NB4 (cell line): ENCODE results near the gene ADAM33.

Experiments
- DNase-seq: peaks from one replicate; pipeline ENCODE4 v3.0.0; 2010; ENCODE audit warnings: low read depth
- H3K4me3 ChIP-seq: one replicate; pipeline ENCODE4 v1.5.1; 2011; ENCODE audit warnings: mild to moderate bottlenecking, low read depth, low read length, moderate library complexity
- MYC ChIP-seq: IDR thresholded peaks from 2 replicates; pipeline ENCODE4 v1.6.1; 2011; ENCODE audit warnings: low read depth, low read length
- POLR2A ChIP-seq: IDR thresholded peaks from 2 replicates; pipeline ENCODE4 v1.6.1; 2011; ENCODE audit warnings: mild to moderate bottlenecking; ENCODE audit not compliant: insufficient read length; ENCODE audit errors: extremely low read depth
- TF ChIP-seq, protein P1 (sequence below): IDR thresholded peaks from one replicate; pipeline ENCODE4 v1.5.1; 2012; ENCODE audit warnings: low read depth, low read length
- TF ChIP-seq, protein P2 (sequence below): IDR thresholded peaks from 2 replicates; pipeline ENCODE4 v1.6.1; 2011; ENCODE audit warnings: low read depth, low read length

ADAM33 gene

DNA sequence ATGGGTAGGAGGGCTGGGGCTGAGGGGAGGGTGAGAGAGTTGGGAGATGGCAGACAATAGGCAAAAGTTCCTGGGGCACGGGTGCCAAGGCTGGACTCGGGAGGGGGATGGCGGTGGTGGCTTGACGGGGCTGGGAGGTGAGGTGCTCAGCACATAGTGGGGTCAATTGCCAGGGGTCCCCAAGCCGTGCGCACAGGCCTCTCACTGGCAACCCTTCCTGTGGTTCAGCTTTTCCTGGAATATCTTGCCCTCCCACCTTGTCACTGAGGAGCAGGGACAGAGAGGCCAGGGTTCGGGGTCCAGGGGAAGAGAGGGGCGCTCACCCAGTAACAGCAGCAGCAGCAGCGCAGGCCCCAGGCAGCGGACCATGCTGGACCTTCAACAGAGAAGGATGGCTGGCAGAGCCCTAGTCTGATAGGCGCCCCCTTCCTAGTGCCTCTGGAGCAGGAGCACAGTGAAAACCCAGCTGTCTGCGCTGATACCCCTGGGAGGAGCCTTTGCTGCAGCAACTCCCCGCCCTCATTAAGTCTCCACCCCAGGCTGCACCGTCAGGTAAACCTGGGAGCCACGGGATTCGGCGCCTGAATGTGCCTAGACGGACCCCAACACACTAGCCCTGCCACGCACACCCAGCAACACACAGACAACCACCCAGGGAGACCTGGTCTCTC, 18.6 kb downstream of the ADAM33 start, which contains the start of gene GFRA4:
TSS of gene GFRA4 (minus strand) at position 369 of the 671 bp plus-strand sequence. CDS start at position 369, 0 bp downstream.
- TF ChIP-seq, protein P1, sequence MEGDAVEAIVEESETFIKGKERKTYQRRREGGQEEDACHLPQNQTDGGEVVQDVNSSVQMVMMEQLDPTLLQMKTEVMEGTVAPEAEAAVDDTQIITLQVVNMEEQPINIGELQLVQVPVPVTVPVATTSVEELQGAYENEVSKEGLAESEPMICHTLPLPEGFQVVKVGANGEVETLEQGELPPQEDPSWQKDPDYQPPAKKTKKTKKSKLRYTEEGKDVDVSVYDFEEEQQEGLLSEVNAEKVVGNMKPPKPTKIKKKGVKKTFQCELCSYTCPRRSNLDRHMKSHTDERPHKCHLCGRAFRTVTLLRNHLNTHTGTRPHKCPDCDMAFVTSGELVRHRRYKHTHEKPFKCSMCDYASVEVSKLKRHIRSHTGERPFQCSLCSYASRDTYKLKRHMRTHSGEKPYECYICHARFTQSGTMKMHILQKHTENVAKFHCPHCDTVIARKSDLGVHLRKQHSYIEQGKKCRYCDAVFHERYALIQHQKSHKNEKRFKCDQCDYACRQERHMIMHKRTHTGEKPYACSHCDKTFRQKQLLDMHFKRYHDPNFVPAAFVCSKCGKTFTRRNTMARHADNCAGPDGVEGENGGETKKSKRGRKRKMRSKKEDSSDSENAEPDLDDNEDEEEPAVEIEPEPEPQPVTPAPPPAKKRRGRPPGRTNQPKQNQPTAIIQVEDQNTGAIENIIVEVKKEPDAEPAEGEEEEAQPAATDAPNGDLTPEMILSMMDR, result no peak
- no peak for TF ChIP-seq POLR2A
- H3K4me3 ChIP-seq, result no peak within 1 kb of the TSS
- no peak for DNase-seq

DNA sequence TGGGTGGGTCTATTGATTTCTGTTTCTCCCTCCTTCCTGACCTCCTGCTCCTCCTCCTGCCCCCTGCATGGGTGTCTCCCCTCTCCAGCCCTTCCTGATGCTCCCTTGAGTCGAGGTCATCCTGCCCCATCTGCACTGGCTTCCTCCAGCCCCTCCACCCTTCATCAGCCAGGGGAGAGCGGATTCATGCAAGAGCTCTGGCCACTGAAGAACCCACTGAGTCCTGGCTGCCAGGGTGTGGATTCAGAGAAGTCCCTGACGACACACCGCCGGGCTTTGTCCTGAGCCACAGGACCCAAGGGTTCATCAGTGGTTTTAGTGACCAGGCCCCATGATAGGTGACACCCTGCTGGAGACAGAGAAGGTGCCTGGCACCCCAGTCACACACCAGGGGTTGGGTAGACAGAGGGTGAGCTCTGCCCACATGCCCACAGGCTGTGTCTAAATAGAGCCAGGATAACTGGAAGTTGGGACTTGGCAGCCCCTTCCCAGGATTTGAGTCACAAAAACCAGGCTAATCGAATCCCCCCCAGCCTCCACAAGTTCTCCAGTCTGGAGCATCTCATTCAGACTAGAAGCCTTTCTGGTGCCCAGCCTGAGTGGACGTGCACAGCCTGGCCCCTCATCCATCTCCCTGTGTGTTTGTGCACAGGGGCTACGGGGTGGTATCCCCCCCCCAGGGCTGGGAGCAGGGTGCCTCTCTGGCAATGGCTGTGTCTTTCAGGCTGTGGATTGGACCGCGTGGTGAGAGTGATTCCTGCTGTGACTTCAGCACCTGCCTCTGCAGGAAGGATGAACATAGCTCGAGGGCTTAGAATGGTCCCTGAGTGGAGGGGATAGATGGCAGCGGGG, 19.8 kb downstream of the ADAM33 start:
- no peak overlapping the region for H3K4me3 ChIP-seq
- no peak for DNase-seq
- TF ChIP-seq POLR2A, result no peak
- TF ChIP-seq, protein P2, sequence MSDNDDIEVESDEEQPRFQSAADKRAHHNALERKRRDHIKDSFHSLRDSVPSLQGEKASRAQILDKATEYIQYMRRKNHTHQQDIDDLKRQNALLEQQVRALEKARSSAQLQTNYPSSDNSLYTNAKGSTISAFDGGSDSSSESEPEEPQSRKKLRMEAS, result no peak
- TF ChIP-seq, protein P1, result no peak
- no peak for TF ChIP-seq MYC

DNA sequence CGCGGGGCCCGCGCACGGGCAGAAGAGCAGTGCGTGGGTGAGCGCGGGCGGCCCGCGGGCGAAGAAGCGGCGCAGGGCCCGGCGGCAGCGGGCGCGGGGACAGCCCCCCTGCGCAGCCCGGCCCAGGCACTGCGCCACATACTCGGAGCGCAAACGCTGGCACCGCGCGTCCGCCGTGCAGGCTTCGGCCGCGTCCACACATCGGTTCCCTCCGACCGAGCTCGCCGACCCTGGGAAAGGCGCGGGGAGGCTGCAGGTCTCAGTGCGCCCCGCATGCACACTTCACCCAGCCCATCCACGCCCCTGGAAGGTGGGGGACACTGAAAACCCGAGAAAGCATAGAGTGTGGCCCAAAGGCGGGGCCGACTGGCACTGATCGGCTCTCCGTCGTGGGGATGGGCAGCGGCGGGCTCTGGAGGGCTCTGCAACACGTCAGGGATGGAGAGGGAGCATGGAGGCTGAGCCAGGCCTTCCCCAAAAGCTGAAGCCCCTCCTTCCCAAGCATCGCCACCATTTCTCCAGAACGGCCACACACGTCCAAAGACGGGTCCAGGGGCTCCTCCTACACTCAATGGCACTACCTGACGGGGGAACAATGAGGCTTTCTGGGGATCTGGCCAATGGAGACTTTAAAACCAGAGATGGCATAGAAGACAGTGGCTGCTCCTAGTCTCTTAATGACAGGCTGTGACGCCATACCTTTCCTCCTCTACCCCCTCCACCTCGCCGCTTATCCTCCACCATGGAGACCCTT, 20.6 kb downstream of the ADAM33 start:
- DNase-seq, result no peak
- TF ChIP-seq POLR2A, result no peak
- TF ChIP-seq, protein P2, result no peak
- no peak for TF ChIP-seq MYC
- TF ChIP-seq, protein P1, result no peak
- H3K4me3 ChIP-seq, result no peak overlapping the region

DNA sequence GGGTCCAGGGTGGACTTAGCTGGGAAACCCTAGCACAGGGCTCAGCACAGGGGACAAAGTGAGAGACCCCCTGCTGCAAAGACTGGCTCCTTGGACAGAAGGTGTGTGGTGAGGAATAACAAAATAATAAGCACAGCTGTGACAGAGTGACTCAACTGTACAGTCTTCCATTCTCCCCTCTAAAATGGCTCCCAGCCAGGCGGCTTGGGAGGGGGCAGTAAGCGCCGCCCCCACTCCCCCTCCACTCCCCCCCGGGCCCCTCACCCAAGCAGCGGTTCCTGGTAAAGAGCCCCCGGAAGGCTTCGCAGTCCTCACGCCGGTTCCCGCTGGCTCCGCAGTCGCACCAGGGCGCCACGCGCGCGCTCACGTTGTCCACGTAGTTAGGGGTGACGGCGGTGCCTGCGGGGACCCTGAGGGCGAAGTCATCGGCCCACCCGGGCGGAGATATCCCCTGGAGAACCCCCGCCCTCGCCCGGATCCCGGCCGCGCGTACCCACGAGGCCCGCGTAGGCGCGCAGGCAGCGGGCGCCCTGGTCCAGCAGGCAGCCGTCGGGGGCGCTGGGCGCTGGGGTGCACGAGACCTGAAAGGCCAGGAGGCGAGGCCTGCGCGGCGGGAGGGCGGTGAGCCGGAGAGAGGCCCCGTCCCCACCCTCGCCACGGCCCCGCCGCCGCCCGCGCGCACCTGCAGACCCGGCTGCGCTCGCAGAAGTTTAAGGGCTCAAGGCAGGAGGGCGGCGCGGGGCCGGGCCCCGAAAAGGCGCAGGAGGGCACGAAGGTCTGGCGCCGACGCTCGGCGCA, 21.3 kb downstream of the ADAM33 start:
- no peak for DNase-seq
- TF ChIP-seq, protein P2, result no peak
- TF ChIP-seq MYC (no peak), POLR2A (no peak)
- TF ChIP-seq, protein P1, result no peak
- no peak overlapping the region for H3K4me3 ChIP-seq

DNA sequence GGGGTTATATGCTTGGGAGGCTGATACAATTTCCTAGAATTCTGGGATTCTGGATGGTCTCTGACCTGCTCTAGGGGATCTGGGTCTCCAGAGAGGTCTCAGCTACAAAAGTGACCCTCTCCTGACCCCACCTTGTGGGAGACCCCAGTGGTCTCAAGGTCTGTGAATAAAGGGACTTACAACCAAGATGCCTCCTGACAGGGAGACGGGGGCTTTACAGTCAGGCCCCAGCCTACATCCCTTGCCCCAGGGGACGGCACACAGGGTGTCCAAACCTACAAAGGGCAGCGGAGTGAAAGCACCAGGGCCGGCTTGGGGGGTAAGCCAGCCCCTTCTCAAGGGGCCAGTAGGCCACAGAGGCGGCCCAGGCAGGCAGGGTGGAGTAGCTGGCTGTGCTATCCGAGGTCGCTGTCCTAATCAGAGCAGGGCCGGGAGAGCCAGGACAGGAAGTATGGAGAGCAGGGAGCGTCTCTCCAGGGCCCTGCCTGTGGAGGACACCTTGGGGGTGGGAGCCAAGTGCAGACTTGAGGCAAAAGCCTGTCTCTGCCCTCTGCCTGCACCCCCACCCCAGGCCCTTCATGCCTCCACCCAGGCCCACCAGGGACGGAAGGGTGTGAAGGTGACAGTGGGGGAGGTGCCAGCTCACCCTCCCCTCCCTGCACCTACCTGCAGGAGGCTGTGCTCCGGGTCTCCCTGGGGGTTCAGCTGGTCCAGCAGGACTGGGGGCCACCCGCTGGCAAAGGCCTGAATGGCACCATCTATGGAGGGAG, 22.1 kb downstream of the ADAM33 start:
- TF ChIP-seq POLR2A, result no peak
- TF ChIP-seq, protein P1, result no peak
- no peak for TF ChIP-seq MYC
- TF ChIP-seq, protein P2, result no peak
- no peak overlapping the region for H3K4me3 ChIP-seq
- no peak for DNase-seq
